Measurements from ENCODE around the gene MCTP2.

Gene MCTP2, protein sequence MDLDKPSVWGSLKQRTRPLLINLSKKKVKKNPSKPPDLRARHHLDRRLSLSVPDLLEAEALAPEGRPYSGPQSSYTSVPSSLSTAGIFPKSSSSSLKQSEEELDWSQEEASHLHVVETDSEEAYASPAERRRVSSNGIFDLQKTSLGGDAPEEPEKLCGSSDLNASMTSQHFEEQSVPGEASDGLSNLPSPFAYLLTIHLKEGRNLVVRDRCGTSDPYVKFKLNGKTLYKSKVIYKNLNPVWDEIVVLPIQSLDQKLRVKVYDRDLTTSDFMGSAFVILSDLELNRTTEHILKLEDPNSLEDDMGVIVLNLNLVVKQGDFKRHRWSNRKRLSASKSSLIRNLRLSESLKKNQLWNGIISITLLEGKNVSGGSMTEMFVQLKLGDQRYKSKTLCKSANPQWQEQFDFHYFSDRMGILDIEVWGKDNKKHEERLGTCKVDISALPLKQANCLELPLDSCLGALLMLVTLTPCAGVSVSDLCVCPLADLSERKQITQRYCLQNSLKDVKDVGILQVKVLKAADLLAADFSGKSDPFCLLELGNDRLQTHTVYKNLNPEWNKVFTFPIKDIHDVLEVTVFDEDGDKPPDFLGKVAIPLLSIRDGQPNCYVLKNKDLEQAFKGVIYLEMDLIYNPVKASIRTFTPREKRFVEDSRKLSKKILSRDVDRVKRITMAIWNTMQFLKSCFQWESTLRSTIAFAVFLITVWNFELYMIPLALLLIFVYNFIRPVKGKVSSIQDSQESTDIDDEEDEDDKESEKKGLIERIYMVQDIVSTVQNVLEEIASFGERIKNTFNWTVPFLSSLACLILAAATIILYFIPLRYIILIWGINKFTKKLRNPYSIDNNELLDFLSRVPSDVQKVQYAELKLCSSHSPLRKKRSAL

DNA sequence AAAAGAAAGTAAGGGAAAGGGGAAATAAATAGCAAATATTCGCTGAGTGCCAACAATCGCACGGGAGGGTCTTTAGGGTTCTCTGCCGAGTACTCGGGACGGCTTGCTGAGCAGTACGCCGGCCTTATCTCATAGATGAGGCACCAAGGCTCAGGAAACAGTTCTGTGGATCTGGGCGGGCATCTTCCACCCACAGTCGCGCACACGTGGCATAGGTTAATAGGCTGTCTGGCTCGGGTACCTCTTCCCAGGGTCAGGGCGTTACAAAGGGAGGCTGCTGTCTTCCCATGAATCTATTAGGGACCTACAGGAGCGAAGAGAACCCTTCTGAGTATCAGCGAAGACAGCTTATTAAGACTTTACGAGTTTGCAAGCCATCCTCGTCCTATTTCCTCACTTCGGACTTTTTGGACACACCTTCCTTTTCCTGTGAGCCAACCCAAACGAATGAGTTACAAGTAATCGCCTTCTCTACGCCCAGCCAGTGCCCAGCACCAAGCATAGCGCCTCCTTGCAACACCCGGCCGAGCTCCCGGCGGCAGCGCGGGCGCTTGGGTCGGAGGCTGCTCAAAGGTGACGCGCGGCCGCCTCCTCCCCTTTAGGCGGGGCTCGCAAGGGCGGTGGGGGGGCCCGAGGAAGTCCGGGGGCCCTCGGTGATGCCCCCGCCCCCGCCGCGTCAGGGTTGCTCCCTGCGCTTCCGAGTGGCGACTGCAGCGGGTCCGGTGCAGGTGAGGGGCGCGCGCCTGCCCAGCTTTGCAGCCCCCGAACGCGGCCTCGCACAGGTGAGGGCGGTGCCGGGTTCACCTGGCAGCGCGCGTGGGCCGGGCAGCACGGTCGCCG, at the start of gene MCTP2:
Gene MCTP2, plus strand, starts transcription at position 679 of the 840 bp plus-strand sequence. CDS start 66,705 bp downstream, outside the sequence.
- peak; percentile 63 for DNase-seq (ENCODE audit: low read depth)

DNA sequence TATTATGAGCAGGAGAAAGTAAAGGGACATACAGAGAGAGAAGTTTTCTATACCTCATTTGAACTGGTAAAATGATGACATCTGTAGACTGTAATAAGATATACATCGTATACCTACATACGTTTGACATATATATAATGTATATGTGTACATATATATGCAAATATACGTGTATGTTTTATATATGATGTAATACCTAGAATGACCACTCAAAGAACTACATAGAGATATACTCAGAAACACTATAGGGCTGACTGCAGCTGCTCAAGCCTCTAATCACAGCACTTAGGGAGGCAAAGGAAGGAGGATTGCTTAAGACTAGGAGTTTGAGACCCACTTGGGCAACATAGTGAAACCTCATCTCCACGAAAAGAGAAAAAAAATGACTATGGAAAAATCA, 48.5 kb upstream of the MCTP2 start:
- DNase-seq (ENCODE audit: low read depth) = no peak

DNA sequence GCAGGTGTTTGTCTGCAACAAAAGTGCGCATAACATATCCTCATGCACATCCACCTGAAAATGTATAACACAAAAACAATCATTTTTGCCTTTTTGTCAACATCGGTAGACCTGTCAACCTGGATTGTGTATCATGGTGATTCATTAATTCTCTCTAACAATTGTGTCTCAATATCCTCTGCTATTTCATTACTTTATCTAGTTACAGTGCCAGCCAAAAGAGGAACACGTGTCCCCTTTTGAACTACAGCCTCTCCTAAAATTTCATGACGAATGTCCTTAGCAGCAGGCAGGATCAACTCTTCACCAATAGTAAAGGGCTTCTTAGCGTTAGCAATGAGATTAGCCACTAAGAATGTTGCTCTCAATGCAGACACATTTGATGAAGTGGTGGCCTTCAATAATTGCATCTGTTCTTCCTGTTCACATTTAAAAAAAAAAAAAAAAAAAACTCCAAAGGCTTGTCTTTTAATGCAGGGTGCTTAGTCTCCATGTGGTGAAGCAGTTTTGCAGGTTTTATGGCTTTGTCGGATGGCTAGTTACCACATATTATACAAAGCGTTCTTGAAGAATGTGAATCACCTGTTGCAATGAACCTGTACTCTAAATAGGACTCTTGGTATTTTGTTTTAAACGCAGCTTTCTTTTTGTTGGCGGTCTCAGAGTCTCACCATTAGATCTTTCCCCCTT, 45.7 kb upstream of the MCTP2 start:
- no peak for DNase-seq (ENCODE audit: low read depth)

DNA sequence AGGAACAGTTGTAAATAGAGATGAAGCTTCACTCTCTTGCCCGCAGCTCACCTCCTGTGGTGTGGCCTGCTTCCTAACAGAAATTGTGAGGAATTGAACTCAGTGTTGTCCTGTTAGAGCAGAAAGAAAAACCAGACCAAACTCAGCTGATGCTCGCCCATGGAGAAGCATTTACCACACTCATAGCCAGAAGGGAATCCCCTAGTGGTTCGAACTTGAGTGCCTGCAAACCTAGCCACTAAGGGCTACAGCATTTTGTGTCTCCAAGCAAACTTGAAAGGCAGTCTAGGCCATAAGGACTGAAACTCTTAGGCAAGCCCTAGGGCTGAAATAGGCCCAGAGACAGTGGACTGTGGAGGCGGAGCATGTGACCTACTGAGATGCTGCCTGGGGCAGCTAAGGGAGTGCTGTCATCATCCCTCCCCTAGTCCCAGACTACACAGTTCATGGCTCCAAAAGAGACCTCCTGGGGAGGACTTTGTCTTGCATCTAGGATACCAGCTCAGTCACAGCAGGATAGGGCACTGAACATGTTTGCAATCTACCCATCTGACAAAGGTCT, 44.5 kb upstream of the MCTP2 start:
- no peak for DNase-seq (ENCODE audit: low read depth)

DNA sequence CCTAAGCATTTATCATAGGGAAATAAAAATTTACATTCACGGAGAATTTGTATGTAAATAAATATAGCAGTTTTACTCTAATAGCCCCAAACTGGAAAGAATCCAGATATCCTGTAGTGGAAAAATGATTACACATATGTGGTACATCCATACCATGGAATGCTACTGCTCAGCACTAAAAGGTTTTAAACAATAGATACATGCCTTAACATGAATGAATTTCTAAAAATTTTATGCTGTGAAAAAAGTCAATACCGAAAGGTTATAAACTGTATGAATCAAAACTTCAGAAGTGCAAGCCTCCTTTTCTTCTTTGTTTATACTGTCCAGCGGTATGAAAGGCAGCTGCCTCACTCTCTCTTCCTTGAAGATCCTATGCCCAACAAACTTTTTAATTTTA, 37.5 kb upstream of the MCTP2 start:
- DNase-seq (ENCODE audit: low read depth) = no peak

DNA sequence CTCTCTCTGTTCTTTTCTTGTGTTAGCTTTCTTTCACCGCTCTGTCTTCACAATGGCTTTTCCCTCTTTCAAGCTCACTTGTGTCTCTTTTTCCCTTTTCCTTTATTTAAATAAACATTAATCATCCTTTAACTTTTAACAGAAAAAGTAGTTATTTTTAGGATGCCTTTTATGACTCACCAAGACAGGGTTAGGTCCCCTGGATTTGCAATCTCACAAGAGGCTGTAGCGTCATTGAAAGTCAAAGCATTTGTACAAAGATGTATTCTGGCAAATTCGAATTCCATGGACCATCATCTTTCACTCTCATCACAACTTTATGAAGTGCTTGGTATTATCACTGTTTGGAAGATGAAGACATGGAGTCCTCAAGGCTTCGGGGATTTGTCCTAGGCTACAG, 34.8 kb upstream of the MCTP2 start:
- DNase-seq (ENCODE audit: low read depth) = no peak

DNA sequence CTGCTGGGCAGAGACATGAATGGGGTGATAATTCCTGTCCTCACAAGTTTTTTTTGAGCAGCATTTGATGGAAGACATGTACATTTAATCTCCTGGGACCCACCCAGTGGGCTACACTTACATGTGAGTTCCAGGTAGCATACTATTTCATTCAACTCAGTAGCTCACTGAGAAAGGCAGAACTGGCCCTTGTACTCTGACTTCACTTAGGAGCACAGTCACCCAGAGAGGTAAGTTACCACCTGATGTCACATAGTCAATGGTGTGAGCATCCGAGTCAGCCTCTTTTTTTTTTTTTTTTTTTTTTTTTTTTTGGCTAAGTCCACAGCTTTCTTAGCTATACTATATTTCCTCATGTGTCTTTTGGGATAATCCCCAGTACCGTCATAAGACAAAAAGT, 32.7 kb upstream of the MCTP2 start:
- DNase-seq (ENCODE audit: low read depth) = no peak

DNA sequence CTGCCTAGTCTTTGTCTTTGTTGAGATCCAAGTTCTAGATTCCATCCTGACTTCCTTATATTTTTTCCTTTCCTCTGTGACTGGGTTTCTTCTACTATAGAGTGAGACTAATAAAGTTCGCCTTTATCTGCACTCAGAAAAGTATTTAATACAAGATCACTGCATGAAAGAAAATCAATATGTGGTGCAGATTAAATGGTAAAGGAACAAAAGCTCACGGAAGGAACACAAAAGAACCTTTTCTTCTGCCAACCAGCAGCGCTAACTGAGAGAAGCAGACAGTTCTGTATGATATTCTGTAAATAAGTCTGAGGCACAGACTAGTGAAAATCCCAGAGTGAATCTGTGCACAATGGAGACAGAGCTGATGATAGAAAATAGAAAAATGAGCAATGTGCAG, 31.6 kb upstream of the MCTP2 start:
- no peak for DNase-seq (ENCODE audit: low read depth)

DNA sequence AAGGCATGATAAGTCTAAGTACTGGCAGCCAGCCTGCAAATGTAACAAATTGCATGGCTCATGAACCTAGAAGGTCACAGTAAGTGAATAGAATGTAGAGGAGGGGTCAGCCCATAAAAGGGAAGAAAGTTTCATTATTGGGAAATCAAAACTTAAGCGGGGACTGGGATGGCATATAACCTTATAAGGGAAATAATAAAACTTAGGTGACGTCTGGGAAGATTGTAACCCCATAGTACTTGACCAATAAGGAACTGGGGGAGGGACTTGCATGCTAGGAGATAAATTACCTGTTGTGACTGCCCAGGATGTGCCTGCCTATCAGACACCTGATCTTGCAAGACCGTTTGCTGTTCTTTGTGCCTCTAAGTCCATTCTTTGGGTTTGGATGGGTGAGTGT, 28.1 kb upstream of the MCTP2 start:
- no peak for DNase-seq (ENCODE audit: low read depth)

DNA sequence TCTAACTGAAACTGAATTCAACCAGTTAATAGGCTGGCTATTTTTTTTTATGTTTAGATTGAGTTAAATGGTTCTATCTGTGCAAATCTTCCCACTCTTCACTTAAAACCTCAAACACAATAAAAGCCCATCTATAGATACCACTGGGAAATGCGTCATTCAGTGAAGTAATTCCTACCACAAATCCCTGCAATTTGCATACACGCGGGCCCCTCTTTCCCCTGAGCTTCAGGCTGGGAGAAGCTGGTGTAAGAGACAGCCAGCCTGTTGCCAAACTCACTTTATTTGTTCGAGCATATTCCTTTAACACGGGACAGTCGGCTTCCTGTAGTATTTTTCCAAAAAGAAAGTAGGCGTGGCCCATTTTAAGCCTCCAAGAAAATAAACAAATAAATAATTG, 26.0 kb upstream of the MCTP2 start:
- DNase-seq (ENCODE audit: low read depth) = no peak

DNA sequence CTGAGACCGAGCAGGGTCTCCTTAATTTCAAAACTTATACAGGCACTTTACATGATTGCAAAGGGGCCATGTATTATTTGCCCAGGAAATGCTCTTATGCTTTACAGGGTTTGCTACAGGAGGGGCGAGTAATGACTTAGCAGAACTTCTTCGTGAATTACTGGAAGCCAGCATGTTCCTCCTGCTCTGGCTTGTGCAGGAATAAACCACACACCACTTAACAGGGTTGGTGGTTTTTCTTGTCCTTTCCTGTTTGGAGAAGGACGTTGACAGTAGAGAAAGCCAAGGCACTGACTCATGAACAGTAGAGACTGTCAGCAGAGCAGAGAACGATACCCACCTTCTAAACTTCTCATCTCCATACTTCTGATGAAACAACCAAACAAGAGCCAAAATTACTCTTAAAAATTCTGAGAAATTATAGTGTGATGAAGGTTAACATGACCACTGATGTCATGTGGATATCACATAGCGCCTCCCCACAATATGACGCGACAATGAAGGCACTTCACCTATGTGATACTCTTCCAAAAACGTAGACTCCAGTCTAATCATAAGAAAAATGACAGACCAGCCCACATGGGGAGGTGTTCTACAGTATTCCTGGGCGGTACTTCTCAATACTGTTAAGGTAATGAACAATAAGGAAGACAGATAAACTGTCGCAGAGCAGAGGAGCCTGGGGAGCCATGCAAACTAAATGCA, 24.7 kb upstream of the MCTP2 start:
- DNase-seq (ENCODE audit: low read depth) = no peak

DNA sequence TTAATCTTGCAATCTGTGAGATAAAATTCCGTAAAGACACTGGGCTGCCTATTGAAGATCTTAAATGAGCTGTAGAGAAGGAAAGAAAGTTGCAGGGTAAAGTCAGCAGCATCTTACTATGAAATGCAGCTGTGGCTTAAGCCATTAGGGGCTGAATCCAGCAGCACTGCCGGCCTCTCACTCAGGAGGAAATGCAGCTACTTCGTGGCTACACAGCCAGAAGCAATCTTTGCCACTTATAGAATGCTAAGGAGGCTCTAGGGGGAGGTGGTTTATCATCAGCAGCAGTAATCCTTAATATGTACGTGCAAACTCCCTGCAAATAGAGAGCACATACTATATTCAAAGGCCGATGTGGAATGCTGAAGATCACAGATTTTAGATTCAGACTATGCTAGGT, 19.1 kb upstream of the MCTP2 start:
- DNase-seq (ENCODE audit: low read depth) = no peak

DNA sequence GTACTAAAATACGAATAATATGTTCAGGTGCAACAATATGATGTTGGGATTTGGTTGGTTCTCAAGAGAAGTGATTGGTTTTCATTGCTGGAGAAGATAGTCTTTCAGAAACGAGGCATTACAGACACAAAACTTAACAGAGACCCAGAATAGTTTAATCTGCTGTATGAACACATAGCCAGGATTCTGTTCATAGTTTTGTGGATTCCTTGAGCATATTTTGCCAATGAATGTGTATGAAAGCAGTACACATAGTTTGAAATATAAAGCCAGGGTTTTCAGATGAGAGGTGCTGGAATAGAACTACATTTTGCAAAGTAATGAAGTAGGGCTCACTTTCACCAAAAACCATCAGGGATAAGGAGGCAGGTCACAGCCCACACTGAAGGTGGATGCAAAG, 5.7 kb upstream of the MCTP2 start:
- no peak for DNase-seq (ENCODE audit: low read depth)

DNA sequence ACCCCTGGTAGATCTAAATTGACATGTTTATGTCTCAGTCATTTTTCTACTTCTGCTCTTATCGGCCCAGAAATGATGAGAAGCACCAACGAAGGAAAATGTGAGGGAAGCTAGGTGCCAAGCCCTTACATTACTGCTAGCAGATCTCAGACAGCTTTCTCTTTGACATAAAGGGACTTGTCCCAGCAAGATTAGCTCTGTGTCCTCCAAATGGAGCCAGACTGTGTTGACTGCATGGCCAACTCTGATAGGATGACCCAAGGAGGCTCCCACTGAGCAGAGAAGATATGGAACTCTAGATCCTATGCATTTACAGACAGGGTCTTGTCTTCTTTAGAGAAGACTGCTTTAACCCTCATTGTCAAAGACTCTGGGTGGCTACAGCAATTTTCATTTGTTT, 2.8 kb upstream of the MCTP2 start:
- DNase-seq (ENCODE audit: low read depth) = no peak

DNA sequence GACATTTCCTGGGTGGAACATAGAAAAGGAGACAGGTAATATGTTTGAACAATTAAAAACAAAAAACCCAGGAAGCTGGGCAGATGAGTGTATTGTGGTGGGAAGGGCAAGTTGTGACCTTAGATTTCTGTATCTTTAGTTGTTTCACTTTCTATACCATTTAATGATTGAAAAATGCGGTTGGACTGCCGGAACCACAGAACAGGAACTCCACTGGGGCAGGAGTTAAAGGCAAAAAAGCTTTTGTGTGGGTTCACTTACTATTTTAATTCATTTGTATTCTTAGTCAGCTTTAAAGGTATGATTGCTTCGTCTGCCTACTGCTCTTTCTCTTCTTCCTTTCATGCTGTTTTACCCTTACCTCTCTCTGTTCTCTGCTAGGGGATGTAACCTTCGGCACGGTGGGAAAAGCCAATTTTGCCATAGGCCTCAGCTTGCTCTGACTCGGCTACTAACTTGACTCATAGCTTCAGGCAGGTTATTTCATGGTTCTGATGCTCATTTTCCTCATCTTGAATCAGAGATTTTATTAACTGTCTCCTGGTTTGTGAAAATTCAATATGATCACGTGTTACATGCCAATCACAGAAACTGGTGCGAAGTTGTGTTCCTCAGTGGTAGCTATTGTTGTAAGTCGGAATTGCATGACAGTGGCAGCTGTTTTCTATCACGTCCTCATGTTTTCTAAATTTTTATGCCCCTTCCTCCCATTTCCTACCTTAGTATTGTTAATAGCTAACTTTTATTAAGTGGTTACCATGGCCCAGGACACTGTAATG, 1.6 kb upstream of the MCTP2 start:
- peak; percentile 35 for DNase-seq (ENCODE audit: low read depth)

DNA sequence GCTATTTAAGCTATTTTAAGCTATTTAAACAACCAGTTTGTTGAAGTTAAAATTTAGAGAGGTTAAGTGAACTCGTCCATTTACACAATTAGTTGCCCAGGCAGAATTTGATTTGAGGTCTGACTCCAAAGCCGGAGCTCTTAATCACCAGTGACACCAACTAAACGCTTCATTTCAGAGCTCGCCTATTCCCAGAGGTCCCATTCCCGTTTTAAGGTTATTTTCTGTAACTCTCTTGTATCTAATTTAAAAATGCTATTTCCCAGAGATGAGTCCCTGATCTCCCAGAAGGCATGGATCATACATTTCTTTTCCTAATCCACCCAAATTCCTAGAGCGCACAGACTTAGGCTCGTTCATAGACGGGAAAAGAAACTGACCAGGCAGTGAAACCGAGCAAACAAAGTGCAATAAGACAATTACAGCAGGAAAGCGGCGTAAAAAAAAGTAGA, 904 bp upstream of the MCTP2 start:
- DNase-seq (ENCODE audit: low read depth) = no peak

DNA sequence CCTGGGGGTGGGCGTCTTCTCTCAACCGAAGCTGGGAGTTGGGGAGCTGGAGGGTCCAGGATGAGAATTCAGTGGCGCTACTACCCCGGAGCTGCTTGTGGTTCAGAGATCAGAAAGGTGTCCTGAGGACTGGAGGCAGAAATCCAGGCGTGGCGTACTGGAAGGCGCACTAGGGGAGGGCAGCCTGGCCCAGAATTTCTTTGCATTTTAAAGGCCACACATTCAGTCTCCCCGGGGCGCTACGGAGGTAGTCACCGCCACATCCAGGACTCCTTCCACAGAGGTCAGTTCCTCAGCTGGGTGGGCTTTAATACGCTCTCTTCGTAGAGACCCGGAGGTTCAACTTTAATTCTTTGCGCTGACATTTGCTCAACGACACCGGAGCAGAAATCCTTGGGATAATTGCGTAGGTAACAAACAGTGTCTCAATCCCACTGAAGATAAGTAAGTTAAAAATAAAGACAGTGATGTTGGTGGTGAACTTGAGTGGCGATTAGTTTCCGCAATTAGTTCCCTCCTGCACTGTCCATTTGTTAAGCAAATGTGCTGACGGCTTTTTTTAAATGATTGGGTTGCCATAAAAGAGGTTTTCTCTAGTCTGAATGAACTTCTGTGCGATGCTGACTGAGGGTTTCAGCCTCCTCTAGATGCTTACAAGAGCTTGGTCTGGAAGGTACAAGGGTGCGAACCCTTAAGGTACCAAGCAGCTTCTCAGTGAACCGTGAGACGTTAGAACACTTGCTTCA, 535 bp downstream of the MCTP2 start:
- no peak for DNase-seq (ENCODE audit: low read depth)

DNA sequence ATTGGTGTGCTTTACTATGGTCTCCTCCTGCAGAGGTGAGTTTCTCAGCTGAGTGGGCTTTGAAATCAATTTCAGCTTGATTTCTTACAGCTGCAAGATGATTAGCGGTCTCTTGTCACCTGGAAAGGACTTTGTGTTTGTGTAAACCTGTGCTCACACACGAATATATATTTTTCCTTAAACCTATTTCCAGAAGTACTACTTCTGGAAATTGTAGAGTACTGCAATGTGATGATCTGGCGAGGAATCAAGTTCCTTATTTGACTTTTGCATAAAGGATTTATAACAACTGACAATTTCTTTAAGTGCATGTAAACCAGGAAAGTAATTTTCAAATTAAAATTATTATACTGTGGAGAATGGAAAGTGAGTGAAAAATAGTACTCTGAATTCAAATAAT, 2.1 kb downstream of the MCTP2 start:
- DNase-seq (ENCODE audit: low read depth) = no peak

DNA sequence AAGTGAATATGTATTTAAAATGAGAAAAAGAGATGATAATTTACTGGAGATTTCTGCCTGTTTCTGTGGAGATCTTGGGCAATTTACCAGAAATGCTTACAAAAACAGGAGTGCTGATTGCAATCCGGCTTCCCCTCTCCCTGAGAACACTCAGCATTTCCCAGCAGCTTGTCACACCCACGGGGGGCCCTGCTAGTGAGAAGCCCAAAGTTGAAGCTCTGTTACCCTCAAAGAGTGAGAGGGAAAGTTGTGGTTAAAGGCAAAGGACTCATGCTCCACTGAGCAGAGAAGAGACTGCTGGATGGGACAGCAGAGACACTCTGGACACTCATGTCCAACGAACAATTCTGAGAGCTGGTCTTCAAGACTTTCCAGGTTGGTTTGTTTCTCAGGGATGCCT, 2.9 kb downstream of the MCTP2 start:
- DNase-seq (ENCODE audit: low read depth) = no peak

Data from stimulated activated CD8-positive, alpha-beta memory T cell treated with anti-CD3 and anti-CD28 coated beads, Interleukin-12 subunit alpha, Interleukin-12 subunit beta, amount 100 ng/mL, for 1 hour (primary cell).